ENCODE measurements around the gene TXNL4B.

DNA sequence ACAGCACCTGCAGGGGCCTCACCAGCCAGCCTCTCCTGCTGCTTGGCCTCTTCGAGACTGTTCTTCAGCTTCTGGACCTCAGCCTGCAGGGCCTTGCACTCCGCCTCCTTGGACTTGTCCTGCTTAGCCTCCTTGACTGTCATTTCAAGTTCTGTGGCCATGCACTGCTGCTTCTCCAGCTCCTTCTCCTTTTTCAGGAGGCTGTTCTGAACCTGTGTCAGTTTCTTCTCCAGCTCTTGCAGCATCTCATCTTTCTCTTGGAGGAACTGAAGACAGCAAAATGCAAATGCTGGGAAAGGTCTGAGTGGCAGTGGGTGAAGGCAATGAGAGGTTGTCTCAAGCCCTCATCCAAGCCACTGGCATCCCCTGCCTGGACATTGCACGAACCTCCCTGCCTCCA is 39.3 kb upstream of the TXNL4B start:
- TF ChIP-seq, protein P1, sequence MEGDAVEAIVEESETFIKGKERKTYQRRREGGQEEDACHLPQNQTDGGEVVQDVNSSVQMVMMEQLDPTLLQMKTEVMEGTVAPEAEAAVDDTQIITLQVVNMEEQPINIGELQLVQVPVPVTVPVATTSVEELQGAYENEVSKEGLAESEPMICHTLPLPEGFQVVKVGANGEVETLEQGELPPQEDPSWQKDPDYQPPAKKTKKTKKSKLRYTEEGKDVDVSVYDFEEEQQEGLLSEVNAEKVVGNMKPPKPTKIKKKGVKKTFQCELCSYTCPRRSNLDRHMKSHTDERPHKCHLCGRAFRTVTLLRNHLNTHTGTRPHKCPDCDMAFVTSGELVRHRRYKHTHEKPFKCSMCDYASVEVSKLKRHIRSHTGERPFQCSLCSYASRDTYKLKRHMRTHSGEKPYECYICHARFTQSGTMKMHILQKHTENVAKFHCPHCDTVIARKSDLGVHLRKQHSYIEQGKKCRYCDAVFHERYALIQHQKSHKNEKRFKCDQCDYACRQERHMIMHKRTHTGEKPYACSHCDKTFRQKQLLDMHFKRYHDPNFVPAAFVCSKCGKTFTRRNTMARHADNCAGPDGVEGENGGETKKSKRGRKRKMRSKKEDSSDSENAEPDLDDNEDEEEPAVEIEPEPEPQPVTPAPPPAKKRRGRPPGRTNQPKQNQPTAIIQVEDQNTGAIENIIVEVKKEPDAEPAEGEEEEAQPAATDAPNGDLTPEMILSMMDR (conservative IDR thresholded peaks at IDR 0.05): no peak
- TF ChIP-seq ZFX (IDR thresholded peaks at IDR 0.05): no peak

All from C4-2B (cell line).